ENCODE measurements around the gene SENP3. TPM values are rescaled to one million over a fixed set of nuclear protein-coding genes. Genes with fewer than 3 reads are reported as not detected.
"Not testable (repeated sequence)": the region's sequence is repeated elsewhere in the genome, so short reads cannot be mapped to it uniquely, and the experiment has no call there.

SENP3 gene
- polyA plus RNA-seq, 3 donors from 2014 or later: 17.5 to 19.4 (median 19.0) TPM

- peaks cover 28 to 31% of the 10 kb centered on the region in 2 donors for H3K4me1 Mint-ChIP-seq
- H3K36me3 Mint-ChIP-seq: peaks cover 4 to 14% (median 11%) of the 10 kb centered on the region in 3 donors
- H3K9me3 Mint-ChIP-seq: no peaks in the 10 kb centered on the region
- H3K4me3 Mint-ChIP-seq: no peak overlapping the region
- DNase-seq: no peak
- H3K27ac Mint-ChIP-seq: peak overlapping the region in 1 of 6 donors; percentile 17
- peaks cover 6 to 9% (median 6%) of the 10 kb centered on the region in 3 donors for H3K27me3 Mint-ChIP-seq (ENCODE audit: low read depth in 3 of 3)
Measured at GRCh38 chr17:7586673-7587419, 25.1 kb downstream of the SENP3 start.

DNA sequence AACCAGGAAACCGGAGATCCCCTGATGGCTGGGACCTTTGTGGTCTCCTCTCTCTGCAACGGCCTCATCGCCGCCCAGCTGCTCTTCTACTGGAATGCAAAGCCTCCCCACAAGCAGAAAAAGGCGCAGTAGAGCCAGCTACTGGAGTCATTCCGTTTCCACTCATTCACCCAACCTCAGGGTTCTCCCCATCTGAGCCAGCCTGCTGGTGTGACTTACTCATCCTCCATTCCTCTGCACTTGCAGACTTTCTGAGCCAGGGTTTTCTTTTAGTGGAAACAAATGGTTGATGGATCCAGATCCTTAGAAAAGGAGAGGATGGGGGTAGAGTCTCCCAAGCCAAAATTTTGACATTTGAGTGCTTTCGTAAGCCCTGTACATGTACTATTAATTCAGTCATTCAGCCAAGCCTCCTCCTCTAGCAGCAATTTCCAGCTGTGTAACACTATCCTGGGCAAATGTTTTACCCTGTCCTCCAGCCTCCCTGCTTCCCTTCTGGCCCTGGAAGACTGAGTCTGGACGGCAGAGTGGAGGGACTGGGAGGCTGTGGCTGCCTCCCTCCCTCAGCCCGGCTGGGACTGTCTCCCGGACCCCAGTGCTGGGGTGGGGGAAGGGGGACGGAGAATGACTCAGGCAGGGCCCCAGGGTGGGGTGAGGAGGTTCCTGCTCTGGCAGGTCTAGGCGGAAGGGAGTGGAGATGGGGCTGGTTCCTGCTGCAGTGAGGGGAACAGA lies 25.9 kb downstream of the SENP3 start:
- no peak overlapping the region for H3K4me3 Mint-ChIP-seq

DNA sequence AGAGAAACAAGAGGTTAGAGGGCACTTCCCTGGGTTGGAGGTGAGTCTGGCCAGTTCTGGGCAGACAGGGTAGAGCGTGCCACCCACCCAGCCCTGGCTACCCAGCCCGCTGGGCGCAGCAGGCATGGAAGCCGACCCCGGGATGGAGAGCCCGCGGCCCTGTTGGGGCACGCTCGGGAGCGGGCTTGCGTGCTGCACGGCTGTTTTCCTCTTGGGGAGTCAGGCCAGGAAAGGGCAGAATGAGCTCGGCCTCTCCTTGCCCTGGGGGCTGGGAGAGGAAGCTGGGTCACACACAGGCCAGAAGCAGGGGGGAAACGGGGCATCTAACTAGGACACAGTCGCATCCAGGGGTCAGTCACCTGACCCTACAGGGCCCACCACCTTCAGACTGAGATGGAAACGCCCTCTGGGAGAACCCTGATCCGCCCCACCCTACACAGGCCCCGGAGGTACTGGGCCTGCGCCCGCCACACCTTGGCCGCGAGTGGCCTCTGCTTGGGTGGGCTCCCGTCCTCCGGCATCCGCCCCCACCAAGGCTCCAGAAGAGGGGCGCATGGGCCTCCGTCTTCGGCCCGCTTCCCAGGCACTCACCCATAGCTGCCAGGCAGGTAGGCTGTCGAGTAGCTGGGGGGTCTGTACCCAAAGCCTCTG lies 27.0 kb downstream of the SENP3 start:
- Mint-ChIP-seq H3K4me1 (peaks cover 16 to 18% of the 10 kb centered on the region in 2 donors), H3K4me3 (no peak overlapping the region), H3K27me3 (ENCODE audit: low read depth in 3 of 3) (peaks cover 2 to 6% (median 3%) of the 10 kb centered on the region in 3 donors), H3K9me3 (no peaks in the 10 kb centered on the region), H3K27ac (no peak overlapping the region), H3K36me3 (peaks cover 10 to 26% (median 18%) of the 10 kb centered on the region in 3 donors)
- no peak for DNase-seq

More for the DNA sequence above, 25.9 kb downstream of the SENP3 start:
- no peak for DNase-seq
- H3K4me1 Mint-ChIP-seq: peaks cover 21 to 24% of the 10 kb centered on the region in 2 donors
- peaks cover 6 to 9% (median 6%) of the 10 kb centered on the region in 3 donors for H3K27me3 Mint-ChIP-seq (ENCODE audit: low read depth in 3 of 3)
- peaks cover 4 to 19% (median 11%) of the 10 kb centered on the region in 3 donors for H3K36me3 Mint-ChIP-seq
- peak overlapping the region in 2 of 6 donors; percentile 17 to 21 for H3K27ac Mint-ChIP-seq
- H3K9me3 Mint-ChIP-seq: no peaks in the 10 kb centered on the region

GRCh38 chr17:7589204-7589868 lies 27.6 kb downstream of the SENP3 start:
- no peaks in the 10 kb centered on the region for H3K9me3 Mint-ChIP-seq
- H3K27me3 Mint-ChIP-seq (ENCODE audit: low read depth in 3 of 3): peaks cover 0 to 4% (median 0%) of the 10 kb centered on the region in 3 donors
- H3K36me3 Mint-ChIP-seq: peaks cover 15 to 33% (median 22%) of the 10 kb centered on the region in 3 donors
- H3K4me1 Mint-ChIP-seq: peaks cover 9 to 12% of the 10 kb centered on the region in 2 donors
- H3K27ac Mint-ChIP-seq: no peak overlapping the region
- DNase-seq: peak; percentile 52 to 65 (median 61)
- H3K4me3 Mint-ChIP-seq: no peak overlapping the region

DNA sequence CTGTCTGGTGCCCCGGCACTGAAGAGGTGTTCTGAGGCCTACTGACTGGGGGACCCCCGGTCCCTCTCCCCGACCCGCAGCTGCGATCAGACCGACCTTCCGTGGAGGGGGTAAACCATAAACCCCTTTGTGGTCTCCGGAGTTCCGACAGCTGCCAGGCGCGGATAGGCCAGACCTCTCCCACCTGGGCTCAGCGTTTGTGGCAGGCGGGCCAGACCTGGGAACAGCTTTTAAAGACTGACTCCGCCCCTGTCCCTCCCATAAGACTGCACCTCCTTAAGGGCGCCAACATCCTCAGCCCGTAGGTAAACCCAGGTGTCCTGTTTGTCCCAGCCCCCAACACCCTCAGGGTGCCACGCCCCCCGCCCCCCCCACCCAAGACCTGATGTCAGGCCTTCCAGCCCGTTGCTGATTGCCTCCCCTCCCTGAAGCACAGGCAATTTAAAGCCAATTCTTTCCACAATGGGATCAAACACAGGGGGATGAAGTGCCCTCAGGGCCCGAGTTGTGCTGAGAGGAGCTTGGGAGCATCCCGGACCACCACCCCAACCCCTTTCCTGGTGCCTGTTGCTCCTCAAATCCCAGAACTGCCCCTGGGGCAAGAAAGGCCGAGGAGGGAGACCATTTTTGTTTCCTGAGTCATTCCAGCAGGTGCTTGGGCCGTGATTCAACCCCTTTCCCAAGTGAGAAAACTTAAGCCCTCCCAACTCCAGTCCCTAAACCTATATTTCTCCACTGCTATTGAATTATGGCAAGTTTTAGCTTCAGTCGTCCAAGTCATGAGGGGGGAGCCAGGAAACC lies 28.4 kb downstream of the SENP3 start, which contains the start of gene SOX15:
SOX15 (minus strand) TSS at position 204 of the 801 bp plus-strand sequence. CDS start 418 bp downstream, outside the sequence.
- Mint-ChIP-seq H3K4me3 (no peak within 1 kb of the TSS), H3K27ac (no peak within 1 kb of the TSS), H3K9me3 (no peaks in the 10 kb centered on the region), H3K4me1 (peaks cover 1 to 5% of the 10 kb centered on the region in 2 donors), H3K27me3 (ENCODE audit: low read depth in 3 of 3) (peaks cover 0 to 5% (median 0%) of the 10 kb centered on the region in 3 donors), H3K36me3 (peaks cover 17 to 36% (median 25%) of the 10 kb centered on the region in 3 donors)
- DNase-seq: no peak

DNA sequence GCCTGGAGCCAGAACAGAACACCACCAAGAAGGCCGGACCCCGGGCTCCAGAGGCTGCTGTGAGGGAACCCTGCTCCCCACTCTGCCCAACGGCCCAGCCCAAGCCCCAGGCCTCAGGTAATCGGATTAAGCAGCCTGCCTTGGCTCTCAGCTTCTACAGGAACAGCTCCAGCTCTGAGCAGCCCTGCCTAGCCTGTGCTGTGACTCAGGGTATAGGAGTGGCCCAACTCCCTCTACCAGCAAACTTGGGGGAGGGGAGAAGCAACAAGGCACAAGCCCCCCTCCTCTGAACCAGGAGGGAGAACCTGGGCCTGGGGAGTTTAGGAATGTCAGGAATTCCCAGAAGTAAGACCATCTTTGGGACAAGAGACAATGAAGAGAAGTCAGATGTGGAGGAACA lies 29.0 kb downstream of the SENP3 start:
- no peak for DNase-seq
- peaks cover 20 to 42% (median 25%) of the 10 kb centered on the region in 3 donors for H3K36me3 Mint-ChIP-seq
- peaks cover 0 to 5% (median 0%) of the 10 kb centered on the region in 3 donors for H3K27me3 Mint-ChIP-seq (ENCODE audit: low read depth in 3 of 3)
- no peak overlapping the region for H3K4me3 Mint-ChIP-seq
- H3K4me1 Mint-ChIP-seq: peaks cover 0 to 3% of the 10 kb centered on the region in 2 donors
- no peaks in the 10 kb centered on the region for H3K9me3 Mint-ChIP-seq
- no peak overlapping the region for H3K27ac Mint-ChIP-seq

GRCh38 chr17:7591596-7591995 lies 29.9 kb downstream of the SENP3 start:
- Mint-ChIP-seq H3K27me3 (ENCODE audit: low read depth in 3 of 3) (peaks cover 0 to 5% (median 0%) of the 10 kb centered on the region in 3 donors), H3K36me3 (peaks cover 20 to 44% (median 25%) of the 10 kb centered on the region in 3 donors), H3K27ac (no peak overlapping the region), H3K9me3 (no peaks in the 10 kb centered on the region), H3K4me1 (peaks cover 0 to 2% of the 10 kb centered on the region in 2 donors), H3K4me3 (no peak overlapping the region)
- DNase-seq: no peak

DNA sequence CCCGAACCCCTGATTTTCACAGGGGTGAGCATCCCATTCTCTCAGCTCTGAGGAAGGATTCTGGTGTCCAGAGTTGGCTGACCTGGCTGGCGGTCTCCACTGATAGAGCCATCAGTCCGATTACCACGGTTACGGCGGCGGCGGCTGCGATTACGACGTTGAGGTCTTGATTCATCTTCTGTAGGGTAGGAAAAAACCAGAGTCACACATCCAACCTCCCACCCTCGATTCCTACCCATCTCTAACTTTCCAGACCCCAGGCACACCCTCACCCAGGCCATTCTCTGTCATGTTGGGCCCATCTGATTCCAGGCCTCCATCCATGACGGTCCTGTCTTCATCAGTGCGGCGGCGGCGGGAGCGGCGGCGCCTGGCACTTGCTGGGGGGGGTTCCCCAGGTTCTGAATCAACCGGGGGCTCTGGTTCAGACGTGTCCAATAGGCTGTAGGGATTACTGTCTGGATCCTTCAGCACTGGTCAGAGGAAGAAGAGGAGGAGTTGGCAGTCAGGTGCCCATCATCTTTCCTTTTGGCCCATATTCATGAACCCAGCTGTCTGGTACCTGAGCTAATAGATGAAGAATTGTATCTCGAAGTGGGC lies 30.8 kb downstream of the SENP3 start:
- no peak overlapping the region for H3K27ac Mint-ChIP-seq
- no peaks in the 10 kb centered on the region for H3K9me3 Mint-ChIP-seq
- DNase-seq: no peak
- no peak overlapping the region for H3K4me3 Mint-ChIP-seq
- H3K27me3 Mint-ChIP-seq (ENCODE audit: low read depth in 3 of 3): peaks cover 0 to 5% (median 0%) of the 10 kb centered on the region in 3 donors
- peaks cover 24 to 45% (median 28%) of the 10 kb centered on the region in 3 donors for H3K36me3 Mint-ChIP-seq
- H3K4me1 Mint-ChIP-seq: peaks cover 0 to 2% of the 10 kb centered on the region in 2 donors

- no peaks in the 10 kb centered on the region for H3K9me3 Mint-ChIP-seq
- DNase-seq: no peak
- peak overlapping the region in 1 of 6 donors; percentile 49 for H3K27ac Mint-ChIP-seq
- no peak overlapping the region for H3K4me3 Mint-ChIP-seq
- H3K4me1 Mint-ChIP-seq: peaks cover 0 to 2% of the 10 kb centered on the region in 2 donors
- peaks cover 24 to 45% (median 28%) of the 10 kb centered on the region in 3 donors for H3K36me3 Mint-ChIP-seq
- H3K27me3 Mint-ChIP-seq (ENCODE audit: low read depth in 3 of 3): peaks cover 0 to 5% (median 1%) of the 10 kb centered on the region in 3 donors
Measured at GRCh38 chr17:7593296-7593695, 31.6 kb downstream of the SENP3 start.

DNA sequence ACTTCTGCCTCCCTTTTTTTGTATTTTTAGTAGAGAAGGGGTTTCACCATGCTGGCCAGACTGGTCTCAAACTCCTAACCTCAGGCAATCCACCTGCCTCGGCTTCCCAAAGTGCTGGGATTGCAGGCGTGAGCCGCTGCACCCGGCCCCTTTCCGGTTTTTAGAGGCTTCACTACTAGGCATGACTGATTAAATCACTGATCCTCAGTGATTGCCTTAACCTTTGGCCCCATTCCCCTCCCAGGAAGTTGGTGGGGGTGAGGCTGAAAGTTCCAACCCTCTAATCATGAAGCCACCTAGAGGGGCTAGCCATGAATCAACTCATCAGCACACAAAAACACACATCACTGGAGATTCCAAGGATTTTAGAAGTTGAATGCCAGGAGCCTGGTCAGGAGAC lies 35.8 kb downstream of the SENP3 start:
- H3K4me3 Mint-ChIP-seq; H3K9me3 Mint-ChIP-seq; H3K4me1 Mint-ChIP-seq; DNase-seq; H3K27me3 Mint-ChIP-seq (ENCODE audit: low read depth in 3 of 3); H3K27ac Mint-ChIP-seq: not testable (repeated sequence)
- H3K36me3 Mint-ChIP-seq: peaks cover 27 to 44% (median 29%) of the 10 kb centered on the region in 3 donors

DNA sequence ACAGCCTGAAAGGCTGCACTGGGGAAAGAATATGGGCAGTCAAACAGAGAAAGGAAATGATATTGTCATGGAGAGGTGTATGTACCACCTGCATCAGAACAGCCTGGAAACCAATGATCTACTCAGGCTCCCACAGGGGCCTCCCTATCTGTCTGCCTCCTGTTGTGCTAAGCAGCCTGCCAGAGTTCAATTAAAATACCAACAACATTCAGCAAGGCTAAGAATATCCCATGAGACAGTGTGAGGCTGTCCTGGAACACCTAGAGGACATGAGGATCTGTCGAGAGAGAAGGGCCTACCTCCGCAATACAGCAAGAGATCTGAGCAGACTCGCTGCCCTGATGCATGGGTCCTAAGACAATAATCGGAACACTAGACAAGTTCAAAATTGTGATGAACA lies 44.6 kb downstream of the SENP3 start:
- Mint-ChIP-seq H3K27me3 (ENCODE audit: low read depth in 3 of 3) (peaks cover 0 to 4% (median 0%) of the 10 kb centered on the region in 3 donors), H3K9me3 (no peaks in the 10 kb centered on the region), H3K4me1 (peaks cover 7 to 24% of the 10 kb centered on the region in 2 donors), H3K27ac (peak overlapping the region in 1 of 6 donors; percentile 21), H3K4me3 (no peak overlapping the region), H3K36me3 (peaks cover 19 to 33% (median 20%) of the 10 kb centered on the region in 3 donors)
- no peak for DNase-seq

DNA sequence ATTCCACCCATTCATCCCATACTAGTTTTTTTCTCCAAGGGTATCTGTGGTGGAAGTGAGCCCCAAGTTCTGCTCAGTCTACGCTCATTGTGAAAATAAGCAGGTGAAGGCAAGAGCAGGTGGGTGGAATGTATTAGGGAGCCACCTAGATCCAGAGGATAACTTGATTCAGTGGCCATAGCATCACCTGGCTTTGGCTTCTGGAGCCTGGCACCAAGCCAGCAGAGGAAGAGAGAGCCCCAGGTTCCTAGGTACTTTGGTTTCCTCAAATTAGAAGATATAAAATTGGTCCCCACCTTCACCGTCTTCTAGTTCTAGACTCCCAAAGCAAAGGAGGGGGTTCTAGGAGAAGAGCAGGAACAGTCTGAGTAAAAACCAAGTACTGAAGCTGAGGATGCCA lies 48.9 kb downstream of the SENP3 start:
- no peak overlapping the region for H3K4me3 Mint-ChIP-seq
- peaks cover 33 to 51% of the 10 kb centered on the region in 2 donors for H3K4me1 Mint-ChIP-seq
- H3K27ac Mint-ChIP-seq: peak overlapping the region in 1 of 6 donors; percentile 49
- peaks cover 5 to 14% (median 12%) of the 10 kb centered on the region in 3 donors for H3K27me3 Mint-ChIP-seq (ENCODE audit: low read depth in 3 of 3)
- H3K36me3 Mint-ChIP-seq: peaks cover 9 to 17% (median 9%) of the 10 kb centered on the region in 3 donors
- DNase-seq: no peak
- H3K9me3 Mint-ChIP-seq: no peaks in the 10 kb centered on the region
